ENCODE data around the gene ARID1B. TPM values are rescaled to one million over a fixed set of nuclear protein-coding genes. Genes with fewer than 3 reads are reported as not detected.

Gene ARID1B
- polyA plus RNA-seq, 4 donors, result 57.0 to 87.6 (median 71.7) TPM

DNA sequence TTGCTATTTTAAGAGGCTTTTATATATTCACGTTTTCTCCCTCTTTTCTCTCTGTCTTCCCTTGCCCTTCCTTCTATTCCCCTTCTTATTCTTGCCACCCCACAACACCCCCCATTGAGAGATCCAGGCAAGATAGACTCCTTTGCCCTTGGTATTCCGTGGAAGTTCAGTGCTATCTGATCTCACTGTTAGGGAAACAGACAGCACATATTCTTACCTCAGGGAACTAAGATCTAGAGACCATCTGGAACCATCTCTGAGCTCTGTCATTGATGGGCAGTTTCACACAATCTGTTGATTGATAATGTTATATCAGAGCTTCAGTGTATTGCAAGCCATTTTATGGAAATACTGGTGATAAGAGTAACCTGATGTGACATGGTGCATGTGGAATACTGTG lies 228.8 kb downstream of the ARID1B start:
- DNase-seq (ENCODE audit: low read depth in 4 of 4, low spot score in 3 of 4), result no peak

GRCh38 chr6:157008568-157008967 lies 231.4 kb downstream of the ARID1B start:
- no peak for DNase-seq (ENCODE audit: low read depth in 4 of 4, low spot score in 3 of 4)

DNA sequence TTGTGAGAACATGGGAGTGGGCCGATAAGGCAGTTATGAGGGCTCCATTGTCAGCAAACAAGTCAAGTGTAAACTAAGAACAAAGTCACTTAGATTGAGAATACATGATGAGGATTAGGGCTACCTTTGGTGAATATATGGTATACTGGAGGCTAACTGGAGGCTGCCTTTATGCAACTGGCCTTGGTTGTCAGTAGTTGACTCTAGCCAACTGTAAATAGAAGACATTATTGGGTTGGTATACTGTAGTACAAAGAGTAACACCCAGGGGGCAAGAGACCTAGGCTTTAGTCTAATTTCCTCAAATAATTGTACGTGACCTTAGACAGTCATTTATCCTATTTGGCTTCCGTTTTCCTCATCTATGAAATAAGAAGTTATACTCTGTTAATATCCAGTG lies 235.2 kb downstream of the ARID1B start:
- no peak for DNase-seq (ENCODE audit: low read depth in 4 of 4, low spot score in 3 of 4)

GRCh38 chr6:157013649-157014304 lies 236.6 kb downstream of the ARID1B start:
- no peak for DNase-seq (ENCODE audit: low read depth in 4 of 4, low spot score in 3 of 4)

DNA sequence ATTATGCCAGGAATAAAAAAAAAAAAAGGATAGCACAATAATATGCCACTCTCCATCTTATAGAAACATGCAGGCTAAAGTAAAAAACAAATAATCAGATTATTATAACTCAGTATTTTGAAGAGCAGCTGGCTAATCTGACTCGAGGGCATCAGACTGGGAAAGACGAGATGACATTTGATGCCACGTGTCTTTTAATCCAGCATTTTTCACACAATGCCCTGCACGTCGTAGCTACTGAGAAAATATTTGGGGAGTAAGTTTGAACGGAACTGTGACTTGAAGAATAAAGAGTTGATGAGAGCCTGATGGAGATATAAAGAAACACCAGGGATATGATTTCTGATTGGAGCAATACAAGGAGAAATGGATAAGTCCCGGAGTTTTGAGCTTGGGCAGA lies 237.7 kb downstream of the ARID1B start:
- no peak for DNase-seq (ENCODE audit: low read depth in 4 of 4, low spot score in 3 of 4)

GRCh38 chr6:157017022-157017421 lies 239.8 kb downstream of the ARID1B start:
- DNase-seq (ENCODE audit: low read depth in 4 of 4, low spot score in 3 of 4), result no peak

DNA sequence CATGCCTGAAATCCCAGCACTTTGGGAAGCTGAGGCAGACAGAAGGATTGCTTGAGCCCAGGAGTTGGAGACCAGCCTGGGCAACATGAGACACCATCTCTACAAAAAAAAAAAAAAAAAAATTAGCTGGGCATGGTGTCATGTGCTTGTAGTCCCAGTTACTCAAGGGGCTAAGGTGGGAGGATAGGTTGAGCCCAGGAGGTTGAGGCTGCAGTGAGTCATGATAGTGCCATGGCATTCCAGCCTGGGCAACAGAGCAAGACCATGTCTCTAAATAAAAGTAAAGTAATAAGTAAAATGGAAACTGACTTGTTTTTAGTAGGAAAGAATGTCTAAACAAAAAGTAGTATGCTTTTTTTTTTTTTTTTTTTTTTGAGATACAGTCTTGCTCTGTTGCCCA lies 240.7 kb downstream of the ARID1B start:
- DNase-seq (ENCODE audit: low read depth in 4 of 4, low spot score in 3 of 4), result no peak

DNA sequence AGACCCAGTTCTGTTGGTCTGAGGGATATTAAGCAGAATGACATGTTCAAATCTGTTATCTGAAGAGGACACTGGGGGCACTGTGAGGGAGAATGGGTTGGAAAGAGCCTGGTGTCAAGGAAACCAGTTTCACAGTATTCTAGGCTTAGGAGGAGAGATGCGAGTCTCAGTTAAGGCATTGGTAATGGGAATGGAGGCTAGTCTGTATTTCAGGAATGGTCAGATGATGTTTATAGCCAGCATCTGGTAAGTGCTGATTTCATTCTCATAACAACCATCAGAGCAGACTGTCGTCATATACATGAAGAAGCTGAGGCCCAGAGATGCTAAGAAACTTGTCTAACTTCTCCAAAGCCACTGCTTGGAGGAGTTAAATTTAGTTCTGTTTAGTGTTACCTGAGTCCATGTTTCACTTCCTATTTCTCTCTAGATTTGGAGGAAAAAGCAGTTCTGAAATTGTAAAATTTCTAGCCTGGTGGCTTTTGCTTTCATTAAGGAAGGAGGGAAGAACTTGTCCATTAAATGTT lies 242.0 kb downstream of the ARID1B start:
- DNase-seq (ENCODE audit: low read depth in 4 of 4, low spot score in 3 of 4), result no peak

DNA sequence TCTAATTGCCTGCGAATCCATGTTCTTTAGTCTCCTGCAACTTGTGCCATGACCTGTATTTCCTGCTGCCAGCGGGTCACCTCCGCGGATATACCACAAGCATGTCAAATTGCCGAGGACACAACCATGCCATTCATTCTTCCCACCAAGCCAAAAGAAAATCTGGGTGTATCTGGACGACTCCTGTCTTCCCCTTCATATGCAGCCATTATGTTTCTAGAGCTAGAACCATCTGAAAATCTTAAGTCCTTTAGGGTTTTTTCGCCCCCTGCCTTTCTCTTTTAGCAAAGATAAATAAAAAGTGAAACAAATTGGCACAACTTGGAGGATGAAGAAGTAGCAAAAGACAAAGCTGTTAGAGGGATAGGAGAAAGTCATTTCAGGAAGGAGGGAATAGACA lies 242.6 kb downstream of the ARID1B start:
- DNase-seq (ENCODE audit: low read depth in 4 of 4, low spot score in 3 of 4), result no peak

- no peak for DNase-seq (ENCODE audit: low read depth in 4 of 4, low spot score in 3 of 4)
These were observed 243.2 kb downstream of the ARID1B start for GRCh38 chr6:157020398-157020797.

DNA sequence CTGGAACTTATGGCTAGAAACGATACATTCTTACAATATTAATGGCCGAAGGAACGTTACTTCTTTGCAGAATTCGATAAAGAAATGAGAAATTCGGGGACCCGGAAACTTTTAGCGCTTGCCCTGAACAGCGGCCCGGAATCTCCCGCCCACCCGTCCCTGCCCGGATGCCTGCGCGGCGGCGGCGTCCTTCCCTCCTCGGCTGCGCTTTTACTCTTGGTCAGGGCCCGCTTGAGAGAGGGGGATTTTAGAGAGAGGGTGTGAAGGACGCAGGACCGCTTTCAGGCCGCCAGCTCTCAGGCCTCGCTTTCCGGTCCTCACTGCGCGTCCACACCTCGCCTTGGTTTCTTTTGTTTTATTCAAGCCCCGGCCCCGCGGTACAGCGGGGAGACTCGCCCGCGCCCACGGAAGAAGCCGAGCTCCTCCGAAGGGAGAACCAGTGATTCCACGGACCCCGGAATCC lies 243.7 kb downstream of the ARID1B start:
- peak in 2 of 4 donors; percentile 35 to 44 for DNase-seq (ENCODE audit: low read depth in 4 of 4, low spot score in 3 of 4)

DNA sequence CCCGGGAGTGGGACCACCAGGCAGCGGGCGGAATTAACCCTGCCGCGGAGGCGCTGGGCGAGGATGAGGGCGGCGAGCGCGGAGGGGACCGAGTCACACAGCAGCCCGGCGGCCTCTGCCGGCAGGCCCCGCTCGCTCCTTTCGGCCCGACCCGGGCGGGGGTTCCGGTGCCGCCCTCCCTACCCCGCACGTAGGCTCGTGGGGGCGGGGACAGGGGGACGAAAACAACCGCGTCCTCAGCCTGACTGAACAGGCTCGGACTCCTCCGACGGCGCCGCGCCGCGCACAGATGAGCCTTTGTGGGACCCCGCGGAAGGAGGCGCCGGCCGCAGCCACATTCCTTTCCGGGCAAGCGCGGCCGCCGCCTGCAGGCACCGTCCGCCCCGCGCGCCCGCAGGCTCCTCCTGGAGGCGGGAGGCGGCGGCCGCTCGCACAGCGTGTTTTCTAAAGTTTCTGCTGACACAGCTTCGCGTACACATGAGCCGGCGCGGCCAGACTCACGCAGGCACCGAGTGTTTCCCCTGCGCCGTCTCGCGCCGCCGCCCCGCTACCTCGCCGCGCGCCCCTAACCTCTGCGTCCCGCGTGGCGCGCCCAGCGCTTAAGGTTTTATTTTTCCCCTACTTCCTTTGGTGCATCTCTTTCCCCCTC lies 244.3 kb downstream of the ARID1B start:
- DNase-seq (ENCODE audit: low read depth in 4 of 4, low spot score in 3 of 4), result peak; percentile 76 to 81 (median 76)

DNA sequence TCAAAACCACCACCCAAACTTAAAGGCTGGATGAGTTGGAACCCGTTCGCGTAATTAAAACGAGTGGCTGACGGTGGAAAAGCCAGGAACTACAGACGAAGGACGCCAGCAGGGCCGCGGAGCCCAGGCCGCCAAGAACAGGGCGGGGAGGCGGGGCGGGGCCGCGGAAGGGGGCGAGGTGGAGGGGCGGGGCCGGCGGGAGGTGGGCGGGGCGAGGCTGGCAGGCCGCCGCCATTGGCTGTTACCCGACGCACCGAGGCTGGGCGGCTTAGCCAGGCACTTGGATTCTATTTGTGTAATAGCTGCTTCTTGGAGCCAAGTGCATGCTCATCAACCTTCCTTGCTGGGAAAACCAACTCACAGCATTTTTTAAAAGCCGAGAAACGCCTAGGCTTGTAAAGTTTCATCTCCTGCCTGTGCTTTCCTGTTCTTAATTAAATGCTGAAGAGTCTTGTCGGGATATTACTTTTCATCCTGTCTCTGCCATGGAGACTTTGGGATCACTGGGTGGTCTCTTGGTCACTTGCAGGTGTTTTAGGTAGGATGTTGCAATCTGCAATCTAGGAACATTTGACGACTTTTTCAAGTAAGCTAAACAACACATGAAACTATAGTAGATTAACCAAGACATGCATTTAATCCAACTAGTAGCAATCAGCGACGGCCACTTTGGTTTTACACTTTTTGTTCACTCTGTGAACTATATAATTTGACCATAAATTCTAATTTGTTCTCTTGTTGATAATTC lies 245.0 kb downstream of the ARID1B start:
- DNase-seq (ENCODE audit: low read depth in 4 of 4, low spot score in 3 of 4), result peak in 3 of 4 donors; percentile 67 to 73 (median 69)

- no peak for DNase-seq (ENCODE audit: low read depth in 4 of 4, low spot score in 3 of 4)
These were observed 246.8 kb downstream of the ARID1B start for GRCh38 chr6:157023958-157024357.

GRCh38 chr6:157024745-157025144 lies 247.6 kb downstream of the ARID1B start:
- DNase-seq (ENCODE audit: low read depth in 4 of 4, low spot score in 3 of 4), result no peak

GRCh38 chr6:157025437-157025836 lies 248.3 kb downstream of the ARID1B start:
- no peak for DNase-seq (ENCODE audit: low read depth in 4 of 4, low spot score in 3 of 4)

DNA sequence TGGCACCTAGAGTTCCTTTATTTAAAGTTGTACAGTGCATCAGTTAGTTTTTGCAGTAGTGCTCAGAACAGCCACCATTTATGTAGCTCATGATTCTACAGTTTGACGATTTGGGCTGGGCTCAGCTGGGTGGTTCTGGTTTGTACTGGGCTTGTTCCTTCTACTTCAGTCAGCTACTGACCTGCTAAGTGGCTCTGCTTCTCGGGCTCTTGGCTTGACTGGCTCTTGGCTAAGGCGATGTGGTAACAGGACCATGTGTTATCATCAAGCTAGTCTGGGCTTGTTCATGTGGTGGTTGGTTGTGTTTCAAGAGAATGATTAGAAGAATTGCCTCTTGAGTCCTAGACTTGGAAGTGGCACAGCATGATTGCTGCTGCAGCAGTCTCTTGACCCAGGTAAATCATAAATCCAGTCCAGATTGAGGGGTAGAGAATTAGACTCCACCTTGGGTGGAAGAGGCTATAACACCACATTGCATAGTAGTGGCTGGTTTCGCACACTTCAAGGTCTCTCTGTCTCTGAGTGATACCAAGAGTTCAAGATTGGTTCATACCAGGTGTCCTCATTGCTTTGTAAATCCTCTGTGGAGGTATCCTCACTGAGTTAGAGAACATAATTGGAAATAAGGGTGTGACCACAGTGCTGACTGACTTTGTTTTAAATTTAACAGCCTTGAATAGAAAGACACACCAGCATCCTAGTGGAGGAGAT lies 253.0 kb downstream of the ARID1B start:
- no peak for DNase-seq (ENCODE audit: low read depth in 4 of 4, low spot score in 3 of 4)

DNA sequence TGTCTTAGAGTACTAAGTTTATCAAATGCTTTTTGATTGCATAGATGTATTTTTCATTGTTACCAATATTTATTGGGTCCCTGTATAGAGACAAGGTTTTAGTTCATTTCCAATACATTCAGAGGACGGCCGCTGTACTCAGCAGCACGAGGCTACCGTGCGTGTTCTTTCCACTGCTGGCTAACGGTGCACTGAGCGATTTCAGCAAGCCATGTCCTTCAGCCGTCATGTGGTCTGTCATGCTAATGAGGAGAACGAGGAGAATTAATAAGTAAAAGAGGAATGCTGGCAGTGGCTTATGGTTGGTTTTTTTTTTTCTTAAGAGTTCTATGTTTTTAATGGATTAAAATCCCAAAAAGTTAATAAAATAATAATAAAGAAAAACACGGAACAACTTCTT lies 253.6 kb downstream of the ARID1B start:
- no peak for DNase-seq (ENCODE audit: low read depth in 4 of 4, low spot score in 3 of 4)

DNA sequence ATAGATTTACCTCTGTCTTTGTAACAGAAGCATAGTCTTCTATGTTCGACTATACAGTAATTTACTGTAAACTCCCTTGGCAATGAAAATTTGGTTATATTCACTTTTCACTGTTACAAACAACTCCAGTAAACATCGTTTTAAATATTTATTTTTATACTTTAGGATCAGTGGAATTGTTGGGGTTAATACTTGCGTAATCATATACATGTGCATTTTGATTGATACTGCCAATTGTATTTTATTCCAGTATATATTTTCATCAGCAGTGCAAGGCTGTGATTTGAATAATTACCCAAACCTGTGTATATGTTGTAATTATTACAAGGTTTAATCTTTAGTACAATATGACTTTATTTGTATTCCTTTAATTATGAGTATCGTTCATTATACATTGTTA lies 255.7 kb downstream of the ARID1B start:
- DNase-seq (ENCODE audit: low read depth in 4 of 4, low spot score in 3 of 4), result no peak

DNA sequence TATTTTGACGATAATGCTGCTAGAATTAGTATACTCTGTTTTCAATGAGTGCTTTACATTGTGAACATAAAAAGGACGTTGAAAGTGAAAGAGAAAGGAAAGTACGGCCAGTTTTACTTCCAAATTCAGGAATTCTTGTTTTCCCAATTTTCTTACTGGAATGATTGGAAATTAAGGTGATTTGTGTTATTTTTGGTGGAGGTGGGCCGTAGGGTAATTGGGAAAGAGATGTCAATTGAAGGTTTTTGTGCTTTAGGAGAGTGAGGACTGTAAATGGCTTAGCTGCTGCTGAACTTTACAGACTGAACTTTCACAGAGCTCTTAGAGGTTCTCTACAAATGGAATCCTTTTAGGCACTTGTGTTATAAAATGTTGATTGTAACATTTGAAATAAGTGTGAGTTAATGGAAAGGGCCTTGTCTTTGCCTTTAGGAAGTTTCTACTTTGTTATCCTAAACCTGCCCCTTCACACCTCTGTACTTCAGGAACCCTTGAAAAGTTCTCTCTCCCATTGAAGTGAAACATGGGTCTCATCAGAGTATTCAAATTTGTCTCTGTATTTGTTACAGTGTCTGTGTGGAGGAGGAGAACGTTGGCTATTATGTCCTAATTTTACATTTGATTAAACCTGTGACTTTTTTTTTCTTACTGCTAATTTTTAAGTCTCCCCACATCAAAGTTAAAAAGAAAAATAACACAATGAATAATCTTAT lies 256.4 kb downstream of the ARID1B start:
- DNase-seq (ENCODE audit: low read depth in 4 of 4, low spot score in 3 of 4), result no peak
